Liver (tissue), 9 donors: ENCODE results near the gene CTU2. TPM values are rescaled to one million over a fixed set of nuclear protein-coding genes. Genes with fewer than 3 reads are reported as not detected.

Source experiments
- DNase-seq: peaks from one replicate; pipeline ENCODE4 v3.0.0-alpha.2; 2017; ENCODE audit warnings: low spot score
- H3K27ac ChIP-seq, 2 donors: one replicate each; pipeline ENCODE4 v1.7.0; 2013; ENCODE audit warnings: inconsistent platforms in 2 of 2, low read length in 2 of 2, control low read depth in 1 of 2, low read depth in 1 of 2, mild to moderate bottlenecking in 1 of 2
- H3K27me3 ChIP-seq, 4 donors: one replicate each; pipeline versions ENCODE4 v1.6.1 to v1.7.0; 2013; ENCODE audit warnings: low read length in 3 of 4, inconsistent platforms in 1 of 4, mild to moderate bottlenecking in 1 of 4, moderate library complexity in 1 of 4; ENCODE audit not compliant: control insufficient read depth in 4 of 4, insufficient read depth in 4 of 4
- H3K36me3 ChIP-seq, 4 donors: one replicate each; pipeline versions ENCODE4 v1.6.1 to v1.7.0; 2013; ENCODE audit warnings: low read length in 3 of 4, mild to moderate bottlenecking in 3 of 4, low read depth in 1 of 4, moderate library complexity in 1 of 4; ENCODE audit not compliant: control insufficient read depth in 4 of 4, insufficient read depth in 3 of 4
- H3K4me1 ChIP-seq, 4 donors: one replicate each; pipeline versions ENCODE4 v1.6.1 to v1.7.0; 2013; ENCODE audit warnings: low read length in 3 of 4, mild to moderate bottlenecking in 3 of 4, moderate library complexity in 1 of 4; ENCODE audit not compliant: control insufficient read depth in 4 of 4, insufficient read depth in 4 of 4
- H3K4me3 ChIP-seq, 3 donors: one replicate each; pipeline versions ENCODE4 v1.6.1 to v1.7.0; 2013; ENCODE audit warnings: low read length in 3 of 3, control low read depth in 1 of 3, low read depth in 1 of 3, mild to moderate bottlenecking in 1 of 3
- H3K9ac ChIP-seq, 2 donors: one replicate each; pipeline ENCODE4 v1.7.0; 2013; ENCODE audit warnings: low read length in 2 of 2, mild to moderate bottlenecking in 2 of 2, moderate library complexity in 2 of 2, control low read depth in 1 of 2, low read depth in 1 of 2
- H3K9me3 ChIP-seq, 4 donors: one replicate each; pipeline versions ENCODE4 v1.6.1 to v1.7.0; 2013; ENCODE audit warnings: low read length in 3 of 4; ENCODE audit not compliant: control insufficient read depth in 4 of 4
- EGR1 ChIP-seq, 2 donors: IDR thresholded peaks; 2 replicates each; pipeline ENCODE4 v1.6.1; 2016 to 2018; ENCODE audit warnings: antibody characterized with exemption in 2 of 2, low read depth in 2 of 2
- FOXA1 ChIP-seq: IDR thresholded peaks from 2 replicates; pipeline ENCODE4 v1.6.1; 2016; ENCODE audit warnings: antibody characterized with exemption
- FOXA2 ChIP-seq: IDR thresholded peaks from 2 replicates; pipeline ENCODE4 v1.6.1; 2016; ENCODE audit warnings: antibody characterized with exemption
- GABPA ChIP-seq, 2 donors: IDR thresholded peaks in 1 of 2; conservative IDR thresholded peaks in 1 of 2; 2 replicates each; pipeline ENCODE4 v1.6.1; 2016; ENCODE audit warnings: antibody characterized with exemption in 2 of 2, mild to moderate bottlenecking in 1 of 2, moderate library complexity in 1 of 2
- HNF4A ChIP-seq, 2 donors: conservative IDR thresholded peaks; 2 replicates each; pipeline ENCODE4 v1.6.1; 2016; ENCODE audit warnings: antibody characterized with exemption in 2 of 2, mild to moderate bottlenecking in 2 of 2
- HNF4G ChIP-seq: IDR thresholded peaks from 2 replicates; pipeline ENCODE4 v1.6.1; 2016; ENCODE audit warnings: antibody characterized with exemption
- JUND ChIP-seq, 2 donors: IDR thresholded peaks; 2 replicates each; pipeline ENCODE4 v1.6.1; 2016; ENCODE audit warnings: antibody characterized with exemption in 2 of 2
- NR2F2 ChIP-seq: IDR thresholded peaks from 2 replicates; pipeline ENCODE4 v1.6.1; 2016; ENCODE audit warnings: antibody characterized with exemption
- RAD21 ChIP-seq, 2 donors: IDR thresholded peaks; 2 replicates each; pipeline ENCODE4 v1.6.1; 2016; ENCODE audit warnings: antibody characterized with exemption in 2 of 2, mild to moderate bottlenecking in 2 of 2
- RXRA ChIP-seq, 2 donors: IDR thresholded peaks; 2 replicates each; pipeline ENCODE4 v1.6.1; 2017 to 2018; ENCODE audit warnings: antibody characterized with exemption in 2 of 2, mild to moderate bottlenecking in 1 of 2
- SP1 ChIP-seq: IDR thresholded peaks from 2 replicates; pipeline ENCODE4 v1.6.1; 2018; ENCODE audit warnings: antibody characterized with exemption, mild to moderate bottlenecking
- TAF1 ChIP-seq: conservative IDR thresholded peaks from 2 replicates; pipeline ENCODE4 v1.6.1; 2016; ENCODE audit warnings: antibody characterized with exemption, mild to moderate bottlenecking
- YY1 ChIP-seq: IDR thresholded peaks from 2 replicates; pipeline ENCODE4 v1.6.1; 2016; ENCODE audit warnings: antibody characterized with exemption, mild to moderate bottlenecking
- WGBS: extraction: QIAGEN DNeasy Blood & Tissue Kit; methylation state at CpG from one replicate; pipeline ENCODE4 v1.1.7; 2013; 5-methylcytosine and 5-hydroxymethylcytosine counted together
- polyA plus RNA-seq, 2 donors: library from polyadenylated mRNA; stranded (reverse) in 1 of 2; unstranded in 1 of 2; fragments of 200-250 nt in 1 of 2; fragments of >200 nt in 1 of 2; fragmentation: Nextera tagmentation in 1 of 2; extraction: Ambion mirVana in 1 of 2; gene quantifications; one replicate each; pipeline versions ENCODE4 v1.2.1 to v1.2.3, GENCODE V29; 2013 to 2015
- total RNA-seq, 2 donors: library from RNA; depleted of rRNA; stranded (reverse); fragments of >200 nt; gene quantifications; one replicate each; pipeline ENCODE4 v1.2.3, GENCODE V29; 2014
- TF ChIP-seq, protein P1 (sequence below): IDR thresholded peaks from 2 replicates; pipeline ENCODE4 v1.6.1; 2016; ENCODE audit warnings: antibody characterized with exemption
- TF ChIP-seq, protein P2 (sequence below): fragments of 150-350 bp; IDR thresholded peaks from 2 replicates; pipeline ENCODE4 v1.5.1; 2017; ENCODE audit warnings: improper control_type of control experiment, low read depth, low read length; ENCODE audit not compliant: missing input control
- TF ChIP-seq, protein P3 (sequence below): IDR thresholded peaks from 2 replicates; pipeline ENCODE4 v1.6.1; 2016; ENCODE audit warnings: antibody characterized with exemption
- TF ChIP-seq, protein P4 (sequence below): IDR thresholded peaks from 2 replicates; pipeline ENCODE4 v1.6.1; 2016; ENCODE audit warnings: antibody characterized with exemption
- donor health status: healthy.
- donor health status: healthy.
- donor health status: healthy.
- donor health status: healthy.
- donor health status: healthy.

CTU2 gene
- total and polyA plus RNA-seq, 4 donors = 7.0 to 8.5 (median 7.4) TPM

DNA sequence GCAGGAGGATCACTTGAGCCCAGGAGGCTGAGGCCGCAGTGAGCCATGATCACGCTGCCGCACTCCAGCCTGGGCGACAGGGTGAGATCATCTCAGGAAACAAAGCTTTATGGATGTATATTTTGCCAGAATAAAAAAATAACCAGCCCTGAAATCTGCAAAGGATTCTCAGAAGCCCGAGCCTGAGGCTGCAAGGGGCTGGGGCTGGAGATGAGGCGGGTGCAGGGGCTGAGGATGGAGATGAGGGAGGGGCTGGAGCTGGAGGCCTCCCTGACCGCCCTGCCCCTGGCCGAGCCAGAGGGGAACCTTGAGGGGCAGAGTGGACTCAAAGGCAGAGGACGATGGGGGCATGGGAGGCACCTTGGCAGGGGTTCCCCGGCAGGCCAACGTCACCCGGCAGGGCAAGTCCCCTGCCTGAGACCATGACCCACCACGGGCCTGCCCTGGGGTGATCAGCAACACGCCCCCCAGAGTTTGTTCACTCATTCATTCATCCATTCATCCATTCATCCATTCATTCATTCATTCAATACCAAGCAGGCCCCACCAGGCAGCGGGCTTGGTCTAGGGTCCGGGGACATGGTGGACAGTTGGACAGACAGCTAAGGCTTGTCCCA lies 46.2 kb downstream of the CTU2 start:
- H3K9me3 ChIP-seq = no peaks in the 10 kb centered on the region
- no peaks in the 10 kb centered on the region for H3K4me1 ChIP-seq
- H3K27ac ChIP-seq = no peak overlapping the region
- no peaks in the 10 kb centered on the region for H3K27me3 ChIP-seq
- TF ChIP-seq TAF1 (no peak), EGR1 (IDR thresholded peaks at IDR 0.05; ENCODE audit: low read depth in 2 of 2) (no peak), JUND (IDR thresholded peaks at IDR 0.05) (no peak), HNF4A (conservative IDR thresholded peaks at IDR 0.05) (no peak), SP1 (no peak), RAD21 (IDR thresholded peaks at IDR 0.05) (no peak), YY1 (no peak), HNF4G (no peak), FOXA2 (no peak), FOXA1 (no peak), GABPA (IDR thresholded peaks at IDR 0.05 in 1 of 2, conservative IDR thresholded peaks at IDR 0.05 in 1 of 2) (no peak), RXRA (IDR thresholded peaks at IDR 0.05) (no peak)
- TF ChIP-seq, protein P1, sequence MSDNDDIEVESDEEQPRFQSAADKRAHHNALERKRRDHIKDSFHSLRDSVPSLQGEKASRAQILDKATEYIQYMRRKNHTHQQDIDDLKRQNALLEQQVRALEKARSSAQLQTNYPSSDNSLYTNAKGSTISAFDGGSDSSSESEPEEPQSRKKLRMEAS = no peak
- TF ChIP-seq, protein P2, sequence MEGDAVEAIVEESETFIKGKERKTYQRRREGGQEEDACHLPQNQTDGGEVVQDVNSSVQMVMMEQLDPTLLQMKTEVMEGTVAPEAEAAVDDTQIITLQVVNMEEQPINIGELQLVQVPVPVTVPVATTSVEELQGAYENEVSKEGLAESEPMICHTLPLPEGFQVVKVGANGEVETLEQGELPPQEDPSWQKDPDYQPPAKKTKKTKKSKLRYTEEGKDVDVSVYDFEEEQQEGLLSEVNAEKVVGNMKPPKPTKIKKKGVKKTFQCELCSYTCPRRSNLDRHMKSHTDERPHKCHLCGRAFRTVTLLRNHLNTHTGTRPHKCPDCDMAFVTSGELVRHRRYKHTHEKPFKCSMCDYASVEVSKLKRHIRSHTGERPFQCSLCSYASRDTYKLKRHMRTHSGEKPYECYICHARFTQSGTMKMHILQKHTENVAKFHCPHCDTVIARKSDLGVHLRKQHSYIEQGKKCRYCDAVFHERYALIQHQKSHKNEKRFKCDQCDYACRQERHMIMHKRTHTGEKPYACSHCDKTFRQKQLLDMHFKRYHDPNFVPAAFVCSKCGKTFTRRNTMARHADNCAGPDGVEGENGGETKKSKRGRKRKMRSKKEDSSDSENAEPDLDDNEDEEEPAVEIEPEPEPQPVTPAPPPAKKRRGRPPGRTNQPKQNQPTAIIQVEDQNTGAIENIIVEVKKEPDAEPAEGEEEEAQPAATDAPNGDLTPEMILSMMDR = no peak
- TF ChIP-seq, protein P3, sequence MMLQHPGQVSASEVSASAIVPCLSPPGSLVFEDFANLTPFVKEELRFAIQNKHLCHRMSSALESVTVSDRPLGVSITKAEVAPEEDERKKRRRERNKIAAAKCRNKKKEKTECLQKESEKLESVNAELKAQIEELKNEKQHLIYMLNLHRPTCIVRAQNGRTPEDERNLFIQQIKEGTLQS = no peak
- no peak overlapping the region for H3K9ac ChIP-seq
- 93% methylated on average over 16 of the region's 16 CpGs for WGBS
- peaks cover 0 to 6% (median 1%) of the 10 kb centered on the region in 4 donors for H3K36me3 ChIP-seq
- H3K4me3 ChIP-seq = no peak overlapping the region
- DNase-seq = no peak

DNA sequence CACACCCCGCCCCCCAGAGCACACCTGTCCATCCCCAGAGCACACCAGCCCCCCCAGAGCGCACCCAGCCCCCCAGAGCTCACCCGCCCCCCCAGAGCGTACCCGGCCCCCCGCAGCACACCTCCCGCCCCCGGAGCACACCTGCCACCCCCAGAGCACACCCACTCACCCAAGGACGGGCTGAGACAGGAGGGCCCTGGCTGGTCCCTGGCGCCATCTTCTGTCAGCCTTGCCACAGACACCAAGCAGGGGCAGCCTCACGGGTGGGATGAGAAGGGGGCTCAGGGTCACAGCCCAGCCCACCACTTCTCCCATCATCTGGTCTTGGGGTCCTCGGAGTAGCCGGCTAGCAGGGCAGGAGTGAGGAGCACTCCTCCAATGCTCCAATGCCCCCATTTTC lies 46.9 kb downstream of the CTU2 start:
- Histone ChIP-seq H3K4me1 (peaks cover 0 to 1% (median under 1%) of the 10 kb centered on the region in 4 donors), H3K27ac (no peak overlapping the region), H3K27me3 (no peaks in the 10 kb centered on the region), H3K4me3 (no peak overlapping the region), H3K9me3 (no peaks in the 10 kb centered on the region), H3K36me3 (peaks cover 0 to 6% (median 1%) of the 10 kb centered on the region in 4 donors), H3K9ac (no peak overlapping the region)
- TF ChIP-seq YY1 (no peak), EGR1 (IDR thresholded peaks at IDR 0.05; ENCODE audit: low read depth in 2 of 2) (no peak), FOXA2 (no peak), RAD21 (IDR thresholded peaks at IDR 0.05) (no peak), NR2F2 (no peak), FOXA1 (no peak), GABPA (IDR thresholded peaks at IDR 0.05 in 1 of 2, conservative IDR thresholded peaks at IDR 0.05 in 1 of 2) (no peak), SP1 (no peak)
- TF ChIP-seq, protein P1 = no peak
- TF ChIP-seq, protein P4, sequence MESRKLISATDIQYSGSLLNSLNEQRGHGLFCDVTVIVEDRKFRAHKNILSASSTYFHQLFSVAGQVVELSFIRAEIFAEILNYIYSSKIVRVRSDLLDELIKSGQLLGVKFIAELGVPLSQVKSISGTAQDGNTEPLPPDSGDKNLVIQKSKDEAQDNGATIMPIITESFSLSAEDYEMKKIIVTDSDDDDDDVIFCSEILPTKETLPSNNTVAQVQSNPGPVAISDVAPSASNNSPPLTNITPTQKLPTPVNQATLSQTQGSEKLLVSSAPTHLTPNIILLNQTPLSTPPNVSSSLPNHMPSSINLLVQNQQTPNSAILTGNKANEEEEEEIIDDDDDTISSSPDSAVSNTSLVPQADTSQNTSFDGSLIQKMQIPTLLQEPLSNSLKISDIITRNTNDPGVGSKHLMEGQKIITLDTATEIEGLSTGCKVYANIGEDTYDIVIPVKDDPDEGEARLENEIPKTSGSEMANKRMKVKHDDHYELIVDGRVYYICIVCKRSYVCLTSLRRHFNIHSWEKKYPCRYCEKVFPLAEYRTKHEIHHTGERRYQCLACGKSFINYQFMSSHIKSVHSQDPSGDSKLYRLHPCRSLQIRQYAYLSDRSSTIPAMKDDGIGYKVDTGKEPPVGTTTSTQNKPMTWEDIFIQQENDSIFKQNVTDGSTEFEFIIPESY = no peak
- TF ChIP-seq, protein P2 = no peak
- DNase-seq = no peak
- WGBS = 93% methylated on average over 13 of the region's 13 CpGs
